Omental fat pad (tissue), 4 donors: Measurements from ENCODE around the gene RSPO4. TPM values are rescaled to one million over a fixed set of nuclear protein-coding genes. Genes with fewer than 3 reads are reported as not detected.

Source experiments
- ATAC-seq: fragments of 150-250 bp; one replicate; pipeline ENCODE4 v1.9.1; 2016; ENCODE audit warnings: mild to moderate bottlenecking, moderate library complexity; ENCODE audit not compliant: low FRiP score
- DNase-seq: peaks from one replicate; pipeline ENCODE4 v3.0.0-alpha.2; 2019; ENCODE audit warnings: low spot score
- CTCF ChIP-seq, 3 donors: fragments of 450-650 bp; IDR thresholded peaks; one replicate each; pipeline ENCODE4 v1.5.1; 2016 to 2017; ENCODE audit warnings: antibody characterized with exemption in 3 of 3, mild to moderate bottlenecking in 3 of 3, moderate library complexity in 2 of 3
- total RNA-seq, 4 donors: library from RNA; depleted of rRNA; stranded (reverse); fragments of >200 nt; gene quantifications; one replicate each; pipeline ENCODE4 v1.1.0, GENCODE V29; 2016

Gene RSPO4
- total RNA-seq, 4 donors from 2014 or later, result not detected

GRCh38 chr20:914727-915498 is 87.2 kb downstream of the RSPO4 start:
- ATAC-seq, result no peak
- no peak for TF ChIP-seq CTCF (IDR thresholded peaks at IDR 0.05)
- DNase-seq, result no peak

DNA sequence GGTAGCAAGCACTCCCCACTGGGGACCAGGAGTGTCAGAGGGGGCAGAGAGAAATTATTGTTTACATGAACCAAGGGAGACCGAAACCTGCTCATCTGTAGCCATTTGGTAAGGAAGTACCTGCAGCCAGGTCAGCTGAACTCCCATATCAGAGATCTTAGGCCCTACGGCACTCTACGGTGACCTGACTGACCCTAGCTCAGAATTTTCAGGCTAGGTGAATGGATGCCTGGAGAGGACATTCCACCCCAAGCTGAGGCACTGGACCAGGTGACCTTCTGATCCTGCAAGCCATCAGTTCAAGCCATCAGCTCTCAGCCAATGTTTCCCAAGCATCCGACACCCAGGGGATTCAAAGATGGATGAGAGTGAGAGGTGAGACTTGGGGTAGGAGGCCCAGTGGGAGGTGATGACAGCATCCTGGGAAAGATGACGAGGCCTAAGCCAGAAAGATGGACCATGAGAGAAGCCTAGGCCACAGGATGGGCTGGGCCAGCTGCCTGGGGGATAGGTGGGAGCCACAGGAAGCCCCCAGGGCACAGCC is 88.7 kb downstream of the RSPO4 start:
- ATAC-seq (no peak), DNase-seq (no peak)
- TF ChIP-seq CTCF (IDR thresholded peaks at IDR 0.05), result no peak

DNA sequence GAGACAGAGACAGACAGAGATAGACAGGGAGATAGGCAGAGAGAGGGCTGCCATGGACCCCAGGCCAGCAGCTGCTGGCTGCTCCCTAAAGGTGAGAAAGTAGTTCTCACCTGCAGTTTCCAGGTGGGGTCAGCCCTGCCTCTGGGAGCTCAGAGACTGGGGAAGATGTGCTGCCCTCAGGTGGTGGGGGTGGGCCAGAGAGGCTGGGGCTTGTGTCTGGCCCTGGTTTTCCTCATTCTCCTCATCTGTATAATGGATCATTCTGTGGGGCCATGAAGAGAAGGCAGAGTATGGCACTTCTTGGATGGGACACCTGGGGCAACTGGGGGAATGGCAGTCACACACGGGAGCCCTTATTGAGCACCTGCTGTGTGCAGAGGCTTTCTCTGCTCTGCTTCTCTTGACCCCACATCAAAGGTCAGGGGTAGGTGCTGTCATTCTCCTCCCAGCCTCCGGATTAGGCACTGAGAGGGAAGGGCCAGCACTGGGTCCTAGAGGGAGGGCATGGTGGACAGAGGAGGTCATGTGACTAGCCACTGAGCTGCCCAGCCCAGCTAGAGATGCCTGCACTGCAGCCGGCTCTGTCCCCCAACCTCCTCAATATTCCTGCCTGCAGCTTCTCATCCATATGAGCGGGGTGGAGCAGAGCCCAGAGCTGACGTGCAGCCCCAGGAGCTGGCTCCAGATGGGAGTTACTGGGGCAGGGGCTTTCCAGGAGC is 90.1 kb downstream of the RSPO4 start:
- ATAC-seq, result no peak
- no peak for TF ChIP-seq CTCF (IDR thresholded peaks at IDR 0.05)

GRCh38 chr20:910870-911770 is 91.0 kb downstream of the RSPO4 start:
- ATAC-seq (peak; percentile 69), DNase-seq (no peak)
- TF ChIP-seq CTCF (IDR thresholded peaks at IDR 0.05), result no peak

More for the DNA sequence above, 90.1 kb downstream of the RSPO4 start:
- DNase-seq, result no peak

DNA sequence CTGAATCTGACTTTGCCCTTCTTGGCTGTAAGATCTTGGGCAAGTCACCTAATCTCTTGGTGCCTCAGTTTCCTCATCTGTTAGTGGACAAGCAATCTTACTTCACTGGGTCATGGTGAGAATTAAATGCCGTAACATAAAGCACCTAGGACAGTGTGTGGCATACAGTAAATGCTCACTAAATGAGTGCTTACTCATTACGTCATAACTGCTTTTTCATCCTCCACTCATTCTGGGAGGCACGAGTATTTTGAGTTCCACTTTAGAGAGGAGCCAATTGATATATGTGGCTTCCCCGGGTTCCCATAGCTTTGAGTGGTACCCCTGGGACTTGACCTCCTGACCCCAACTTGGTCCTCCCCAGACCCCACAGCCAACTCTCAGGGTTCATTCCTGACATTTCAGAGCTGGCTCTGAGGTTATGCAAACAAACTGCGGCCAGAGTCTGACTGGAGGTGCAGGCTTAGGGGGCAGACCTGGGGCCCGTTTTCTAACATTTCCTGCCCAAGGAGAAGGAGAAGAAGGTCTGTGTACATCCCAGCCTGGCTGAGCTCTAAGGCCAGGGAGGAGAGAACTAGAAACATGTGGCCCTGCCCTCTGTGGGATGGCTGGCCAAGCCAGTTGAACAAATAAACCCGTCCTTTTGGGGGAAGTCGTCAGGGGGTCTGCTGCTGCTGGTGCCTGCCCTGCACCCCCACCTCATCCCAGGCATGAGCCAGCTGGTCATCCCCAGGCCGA is 91.8 kb downstream of the RSPO4 start:
- DNase-seq (no peak), ATAC-seq (no peak)
- TF ChIP-seq CTCF (IDR thresholded peaks at IDR 0.05), result no peak

GRCh38 chr20:909641-910040 is 92.5 kb downstream of the RSPO4 start:
- ATAC-seq (no peak), DNase-seq (no peak)
- TF ChIP-seq CTCF (IDR thresholded peaks at IDR 0.05), result no peak
